OCI-LY1 (cell line): Measurements from ENCODE around the gene C1orf50.
A peak's percentile ranks its signal among the peaks of the same experiment; 100 is the strongest.
"Not testable (repeated sequence)": the region's sequence is repeated elsewhere in the genome, so short reads cannot be mapped to it uniquely, and the experiment has no call there.

Experiments
- H2AFZ ChIP-seq: fragments of 200-600 bp; sonication (generic), shearing (Covaris generic); 2 replicates; pipeline ENCODE4 v1.6.0; 2014; ENCODE audit warnings: antibody characterized with exemption, mild to moderate bottlenecking, low read length
- H3F3A ChIP-seq: fragments of 200-600 bp; sonication (generic), shearing (Covaris generic); 2 replicates; pipeline ENCODE4 v1.6.0; 2014; ENCODE audit warnings: mild to moderate bottlenecking, antibody characterized with exemption, low read length, moderate library complexity; ENCODE audit not compliant: insufficient read depth
- H3K27ac ChIP-seq: fragments of 200-600 bp; sonication (generic); 2 replicates; pipeline ENCODE4 v1.5.1; 2014; ENCODE audit warnings: low read length, mixed run types, mild to moderate bottlenecking, low read depth; ENCODE audit not compliant: poor library complexity, severe bottlenecking
- H3K27me3 ChIP-seq: fragments of 200-600 bp; sonication (generic); 2 replicates; pipeline ENCODE4 v1.6.0; 2014; ENCODE audit warnings: antibody characterized with exemption, mild to moderate bottlenecking, low read length, moderate library complexity; ENCODE audit not compliant: insufficient read depth
- H3K36me3 ChIP-seq: fragments of 200-600 bp; sonication (generic); 2 replicates; pipeline ENCODE4 v1.6.1; 2014; ENCODE audit warnings: mild to moderate bottlenecking, antibody characterized with exemption, low read length, moderate library complexity, mixed read lengths; ENCODE audit not compliant: insufficient read depth
- H3K4me1 ChIP-seq: fragments of 200-600 bp; sonication (generic); 2 replicates; pipeline ENCODE4 v1.5.1; 2014; ENCODE audit warnings: mild to moderate bottlenecking, low read length, moderate library complexity; ENCODE audit not compliant: insufficient read depth, severe bottlenecking
- H3K4me2 ChIP-seq: fragments of 200-600 bp; sonication (generic), shearing (Covaris generic); 2 replicates; pipeline ENCODE4 v1.6.1; 2014; ENCODE audit warnings: low read length
- H3K4me3 ChIP-seq: fragments of 200-600 bp; sonication (generic); 2 replicates; pipeline ENCODE4 v1.5.1; 2014; ENCODE audit warnings: low read length, low read depth, mild to moderate bottlenecking, mixed read lengths; ENCODE audit not compliant: poor library complexity, severe bottlenecking
- H3K79me2 ChIP-seq: fragments of 200-600 bp; shearing (Covaris generic); 2 replicates; pipeline ENCODE4 v1.6.1; 2016; ENCODE audit warnings: mixed run types, low read length, mixed read lengths; ENCODE audit not compliant: insufficient read depth
- H3K9ac ChIP-seq: fragments of 200-600 bp; sonication (generic), shearing (Covaris generic); 2 replicates; pipeline ENCODE4 v1.6.1; 2014; ENCODE audit warnings: mild to moderate bottlenecking, low read length, mixed read lengths
- H3K9me2 ChIP-seq: fragments of 200-600 bp; sonication (generic), shearing (Covaris generic); 2 replicates; pipeline ENCODE4 v1.6.1; 2014; ENCODE audit warnings: low read depth, mild to moderate bottlenecking, low read length, mixed read lengths
- H3K9me3 ChIP-seq: fragments of 200-600 bp; shearing (Covaris generic); 2 replicates; pipeline ENCODE4 v1.6.1; 2014; ENCODE audit warnings: low read length, mixed read lengths
- H4K20me1 ChIP-seq: fragments of 200-600 bp; sonication (generic), shearing (Covaris generic); 2 replicates; pipeline ENCODE4 v1.6.0; 2016; ENCODE audit warnings: mild to moderate bottlenecking, low read length; ENCODE audit not compliant: insufficient read depth
- CTCF ChIP-seq: fragments of 200-600 bp; sonication (generic), shearing (Covaris generic); IDR thresholded peaks from 2 replicates; pipeline ENCODE4 v1.5.1; 2017; ENCODE audit warnings: mild to moderate bottlenecking, antibody characterized with exemption, low read length, moderate library complexity, mixed read lengths
- EZH2 ChIP-seq: fragments of 200-600 bp; sonication (generic), shearing (Covaris generic); IDR thresholded peaks from 2 replicates; pipeline ENCODE4 v1.8.0; 2017; ENCODE audit warnings: borderline replicate concordance, mixed run types, mild to moderate bottlenecking, antibody characterized with exemption, low read length, moderate library complexity, mixed read lengths

Gene C1orf50

GRCh38 chr1:42766741-42767509 is at the start of gene C1orf50, which contains the start of gene P3H1:
C1orf50 (plus strand) TSS chr1:42767249; CDS start chr1:42767312, 63 bp downstream.
P3H1 (minus strand) TSS chr1:42767028; CDS start chr1:42766971, 57 bp downstream.
- H4K20me1 ChIP-seq: no peaks in the 10 kb centered on the region
- peak within 1 kb of the TSS; percentile 92 for H3K4me3 ChIP-seq
- no peaks in the 10 kb centered on the region for H3K9me2 ChIP-seq
- H2AFZ ChIP-seq: no peak within 1 kb of the TSS
- H3K79me2 ChIP-seq: peaks cover 28% of the 10 kb centered on the region
- peak within 1 kb of the TSS; percentile 100 for H3K4me2 ChIP-seq
- no peaks in the 10 kb centered on the region for H3K27me3 ChIP-seq
- H3K4me1 ChIP-seq: peaks cover 30% of the 10 kb centered on the region
- TF ChIP-seq EZH2: no peak
- H3K9me3 ChIP-seq: no peaks in the 10 kb centered on the region
- H3K36me3 ChIP-seq: peaks cover 19% of the 10 kb centered on the region; the same call in 1 of the 2 replicates
- peak within 1 kb of the TSS; percentile 15 for H3K27ac ChIP-seq
- H3F3A ChIP-seq: no peaks in the 10 kb centered on the region
- peak within 1 kb of the TSS; percentile 96 for H3K9ac ChIP-seq

DNA sequence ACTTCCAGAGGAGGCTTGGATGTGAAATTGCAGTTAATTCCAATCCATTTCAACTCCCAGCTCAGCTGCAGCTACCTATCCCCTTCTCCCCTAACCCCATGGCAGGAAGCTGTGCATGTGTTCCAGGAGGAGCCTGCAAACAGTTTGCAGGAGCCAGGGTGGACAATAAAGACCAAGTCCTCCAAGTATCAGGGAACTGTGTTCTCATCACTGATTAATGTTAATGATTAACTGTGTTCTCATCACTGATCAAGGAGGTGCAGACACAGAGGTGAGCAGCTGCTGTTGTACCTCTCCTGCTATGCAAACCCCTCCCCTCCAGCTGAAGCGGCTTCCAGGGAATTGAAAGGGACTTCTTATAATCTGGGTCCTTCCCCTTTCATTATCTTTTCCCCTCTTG is 46.2 kb upstream of the C1orf50 start:
- no peak overlapping the region for H2AFZ ChIP-seq
- no peaks in the 10 kb centered on the region for H3K9me2 ChIP-seq
- H3K27ac ChIP-seq: no peak overlapping the region
- no peaks in the 10 kb centered on the region for H3K4me1 ChIP-seq
- no peaks in the 10 kb centered on the region for H4K20me1 ChIP-seq
- H3K79me2 ChIP-seq: no peaks in the 10 kb centered on the region
- peaks cover 5% of the 10 kb centered on the region for H3K36me3 ChIP-seq
- H3K4me3 ChIP-seq: no peak overlapping the region
- H3K9me3 ChIP-seq: no peaks in the 10 kb centered on the region
- no peaks in the 10 kb centered on the region for H3K27me3 ChIP-seq
- H3K4me2 ChIP-seq: no peak overlapping the region
- H3K9ac ChIP-seq: no peak overlapping the region
- TF ChIP-seq EZH2 (no peak), CTCF (no peak)
- H3F3A ChIP-seq: no peaks in the 10 kb centered on the region

GRCh38 chr1:42721926-42722325 is 45.1 kb upstream of the C1orf50 start:
- H3K9ac ChIP-seq: no peak overlapping the region
- H3K27ac ChIP-seq: no peak overlapping the region
- no peaks in the 10 kb centered on the region for H3K79me2 ChIP-seq
- no peaks in the 10 kb centered on the region for H3K27me3 ChIP-seq
- H4K20me1 ChIP-seq: no peaks in the 10 kb centered on the region
- TF ChIP-seq CTCF (no peak), EZH2 (no peak)
- H3K9me3 ChIP-seq: no peaks in the 10 kb centered on the region
- H3K4me3 ChIP-seq: no peak overlapping the region
- no peak overlapping the region for H3K4me2 ChIP-seq
- no peaks in the 10 kb centered on the region for H3K36me3 ChIP-seq
- H2AFZ ChIP-seq: no peak overlapping the region
- no peaks in the 10 kb centered on the region for H3K9me2 ChIP-seq
- H3F3A ChIP-seq: no peaks in the 10 kb centered on the region
- no peaks in the 10 kb centered on the region for H3K4me1 ChIP-seq

GRCh38 chr1:42722403-42722802 is 44.6 kb upstream of the C1orf50 start:
- H3F3A ChIP-seq, H3K9ac ChIP-seq, H3K27ac ChIP-seq, H2AFZ ChIP-seq, H3K36me3 ChIP-seq, H3K4me1 ChIP-seq, H3K27me3 ChIP-seq, H3K4me2 ChIP-seq, H3K4me3 ChIP-seq, H4K20me1 ChIP-seq, H3K9me3 ChIP-seq, H3K9me2 ChIP-seq, H3K79me2 ChIP-seq: not testable (repeated sequence)
